H1 (cell line): ENCODE results near the gene CEP350. TPM values are rescaled to one million over a fixed set of nuclear protein-coding genes. Genes with fewer than 3 reads are reported as not detected.

ENCODE experiments used
- BRCA1 ChIP-seq: IDR thresholded peaks from 2 replicates; pipeline ENCODE4 v1.6.1; 2012; ENCODE audit warnings: low read depth, low read length, improper control_type of control experiment
- CHD2 ChIP-seq: IDR thresholded peaks from 2 replicates; pipeline ENCODE4 v1.6.1; 2012; ENCODE audit warnings: low read length, improper control_type of control experiment
- CHD7 ChIP-seq: fragments of 300-600 bp; sonication (generic); IDR thresholded peaks from 2 replicates; pipeline ENCODE4 v1.7.1; 2012; ENCODE audit warnings: low read length, moderate library complexity, mild to moderate bottlenecking, inconsistent platforms; ENCODE audit not compliant: insufficient replicate concordance
- MAX ChIP-seq: IDR thresholded peaks from 2 replicates; pipeline ENCODE4 v1.6.1; 2012; ENCODE audit warnings: inconsistent platforms
- NANOG ChIP-seq: IDR thresholded peaks from 2 replicates; pipeline ENCODE4 v1.6.1; 2011; ENCODE audit warnings: low read length, low read depth, mild to moderate bottlenecking, inconsistent platforms; ENCODE audit not compliant: insufficient read depth, poor library complexity, severe bottlenecking
- SAP30 ChIP-seq: fragments of 300-600 bp; sonication (generic); IDR thresholded peaks from 2 replicates; pipeline ENCODE4 v1.7.1; 2012; ENCODE audit warnings: low read length, moderate library complexity, mild to moderate bottlenecking, inconsistent platforms; ENCODE audit not compliant: insufficient read depth, insufficient replicate concordance
- polyA plus RNA-seq, 7 experiments: library from polyadenylated mRNA; depleted of rRNA in 3 of 7; stranded (reverse) in 5 of 7; unstranded in 2 of 7; fragments of >200 nt in 5 of 7; fragments of 200-250 nt in 2 of 7; gene quantifications; 1 replicate in 5 of 7; 2 replicates in 1 of 7; 4 replicates in 1 of 7; pipeline versions ENCODE4 v1.2.1 to v1.2.3, GENCODE V29; 2011 to 2013; ENCODE audit warnings: missing spikeins in 2 of 7, mixed read lengths in 2 of 7
- total RNA-seq: library from RNA; stranded (reverse); fragmentation: NEBNext Ultra II Directional; extraction: Animal tissue kit (Norgen Biotek cat#: 25700); gene quantifications from 2 replicates; pipeline ENCODE4 v1.2.1, GENCODE V29; 2021
- TF ChIP-seq, protein P1 (sequence below): IDR thresholded peaks from 2 replicates; pipeline ENCODE4 v1.6.1; 2012; ENCODE audit warnings: low read length, inconsistent platforms

CEP350 gene
- total and polyA plus RNA-seq, 2 of the 8 experiments (the other 6 are each of a cell fraction or from before 2014, with no cell fraction given): 5.6 to 39.4 TPM

DNA sequence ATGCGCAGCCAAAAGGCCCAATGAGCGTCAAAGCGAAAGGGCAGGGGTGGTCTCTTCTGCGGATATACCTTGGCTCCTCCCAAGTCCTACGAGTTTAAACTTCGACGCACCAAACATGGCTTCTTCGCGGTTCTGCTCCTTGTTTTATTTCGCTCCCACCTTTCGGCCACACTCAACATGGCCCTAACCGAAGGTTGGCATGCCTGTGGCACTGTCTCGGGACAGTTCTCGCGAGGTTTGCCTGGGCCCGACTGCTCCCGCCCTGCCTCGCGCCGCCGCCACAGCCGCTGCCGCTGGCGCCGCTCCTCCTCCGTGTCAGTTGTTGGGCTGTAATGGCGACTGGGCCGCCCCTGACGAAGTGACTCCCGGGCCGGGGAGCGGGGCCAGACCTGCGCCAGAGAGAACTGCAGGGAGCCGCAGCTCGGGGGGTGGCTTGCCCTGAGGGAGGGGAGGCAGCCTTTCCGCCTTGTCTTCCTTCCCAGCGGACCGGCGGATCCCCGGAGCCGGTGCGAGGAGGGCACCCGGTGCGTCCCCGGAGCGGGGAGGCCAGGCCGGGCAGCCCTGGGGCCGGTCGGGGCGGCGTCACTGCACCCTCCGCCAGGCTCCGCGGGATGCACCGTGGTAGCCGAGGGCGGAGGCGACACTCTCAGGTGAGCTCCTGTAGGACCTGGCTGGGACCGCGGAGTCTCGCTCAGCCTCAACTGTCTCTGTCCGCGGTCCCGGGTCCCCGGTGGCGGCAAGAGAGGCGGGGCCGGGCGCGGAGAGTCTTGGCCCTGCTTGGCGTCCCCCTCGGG, at the start of gene CEP350 (continued):
- TF ChIP-seq, protein P1, sequence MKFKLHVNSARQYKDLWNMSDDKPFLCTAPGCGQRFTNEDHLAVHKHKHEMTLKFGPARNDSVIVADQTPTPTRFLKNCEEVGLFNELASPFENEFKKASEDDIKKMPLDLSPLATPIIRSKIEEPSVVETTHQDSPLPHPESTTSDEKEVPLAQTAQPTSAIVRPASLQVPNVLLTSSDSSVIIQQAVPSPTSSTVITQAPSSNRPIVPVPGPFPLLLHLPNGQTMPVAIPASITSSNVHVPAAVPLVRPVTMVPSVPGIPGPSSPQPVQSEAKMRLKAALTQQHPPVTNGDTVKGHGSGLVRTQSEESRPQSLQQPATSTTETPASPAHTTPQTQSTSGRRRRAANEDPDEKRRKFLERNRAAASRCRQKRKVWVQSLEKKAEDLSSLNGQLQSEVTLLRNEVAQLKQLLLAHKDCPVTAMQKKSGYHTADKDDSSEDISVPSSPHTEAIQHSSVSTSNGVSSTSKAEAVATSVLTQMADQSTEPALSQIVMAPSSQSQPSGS: no peak
- TF ChIP-seq NANOG (no peak), MAX (peak; percentile 59; the same call in 1 of the 2 replicates), CHD2 (peak; percentile 98), SAP30 (no peak), CHD7 (no peak), BRCA1 (peak; percentile 93)
